GM15510 (cell line): ENCODE data around the gene ATF6B.

Experiments used
- POLR2A ChIP-seq: IDR thresholded peaks from 3 replicates; pipeline ENCODE4 v1.6.1; 2011; ENCODE audit warnings: borderline replicate concordance; ENCODE audit not compliant: insufficient read length; ENCODE audit errors: extremely low read depth

Gene ATF6B

DNA sequence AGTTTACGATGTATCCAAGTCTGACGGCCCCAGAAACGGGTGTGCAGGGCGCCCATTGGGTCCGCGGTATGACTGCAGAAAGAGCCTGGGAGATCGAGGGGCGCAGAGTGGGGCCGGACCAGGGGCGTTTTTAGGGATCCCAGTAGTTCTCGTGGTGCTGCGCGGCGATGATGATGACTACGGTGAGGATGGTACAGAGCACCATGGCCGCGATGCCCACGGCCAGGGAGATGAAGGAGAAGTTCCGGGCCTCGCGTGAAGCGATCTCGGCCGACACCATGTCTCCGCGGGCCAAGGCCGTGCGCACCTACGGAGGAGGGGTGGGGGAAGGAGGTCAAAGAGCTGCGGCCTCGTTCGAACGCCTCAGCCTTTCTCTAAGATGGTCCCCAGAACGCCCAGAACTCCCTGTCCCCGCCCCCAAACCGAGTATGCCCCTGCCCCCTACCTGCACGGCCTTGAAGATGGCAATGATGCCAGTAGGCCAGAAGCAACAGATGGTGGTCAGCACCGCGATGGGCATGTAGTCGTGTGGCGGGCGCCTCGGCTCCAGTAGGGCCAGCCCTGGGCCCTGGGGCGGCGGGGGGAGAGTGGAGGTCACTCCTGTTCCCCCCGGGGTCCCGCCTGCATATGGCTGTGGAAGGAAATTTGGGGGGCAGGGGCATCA lies 21.2 kb upstream of the ATF6B start:
- TF ChIP-seq POLR2A: no peak

DNA sequence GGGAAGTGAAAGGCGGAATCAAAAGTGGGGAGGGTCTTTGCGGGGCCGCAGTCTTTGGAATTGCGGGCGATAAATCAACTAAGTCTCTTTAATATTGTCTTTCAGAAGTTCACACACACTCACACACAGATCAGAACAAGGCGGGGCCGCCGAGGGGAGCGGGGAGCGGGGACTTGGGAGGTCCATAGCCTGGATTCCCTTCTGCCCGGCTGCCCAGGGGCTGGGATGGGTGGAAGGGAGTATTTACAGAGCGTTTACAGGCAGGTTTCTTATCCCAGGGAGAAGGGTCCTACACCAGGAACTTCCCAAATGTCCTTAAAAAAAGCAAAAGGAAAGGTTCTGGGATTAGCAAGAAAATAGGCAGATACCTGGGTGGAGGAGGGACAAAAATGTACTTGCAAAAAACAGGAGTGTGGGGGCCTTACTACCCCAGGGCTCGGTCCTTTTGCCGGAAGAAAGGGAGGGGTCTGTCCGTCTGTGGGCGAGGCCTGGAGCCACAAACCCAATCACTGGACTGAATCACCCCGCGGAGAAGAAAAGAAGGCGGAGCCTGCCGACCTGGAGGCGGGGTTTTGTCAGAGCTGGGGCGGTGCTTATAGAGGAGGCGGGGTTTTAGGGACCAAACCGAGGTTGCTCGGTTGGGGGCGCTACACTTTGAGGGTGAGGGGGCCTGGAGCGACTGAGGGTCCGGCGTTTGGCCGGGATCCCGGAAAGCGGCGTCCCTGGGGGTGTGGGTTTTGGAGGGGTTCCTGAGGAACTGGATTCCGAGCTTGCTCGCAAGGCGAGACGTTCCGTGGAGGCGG lies 20.4 kb upstream of the ATF6B start:
- no peak for TF ChIP-seq POLR2A

DNA sequence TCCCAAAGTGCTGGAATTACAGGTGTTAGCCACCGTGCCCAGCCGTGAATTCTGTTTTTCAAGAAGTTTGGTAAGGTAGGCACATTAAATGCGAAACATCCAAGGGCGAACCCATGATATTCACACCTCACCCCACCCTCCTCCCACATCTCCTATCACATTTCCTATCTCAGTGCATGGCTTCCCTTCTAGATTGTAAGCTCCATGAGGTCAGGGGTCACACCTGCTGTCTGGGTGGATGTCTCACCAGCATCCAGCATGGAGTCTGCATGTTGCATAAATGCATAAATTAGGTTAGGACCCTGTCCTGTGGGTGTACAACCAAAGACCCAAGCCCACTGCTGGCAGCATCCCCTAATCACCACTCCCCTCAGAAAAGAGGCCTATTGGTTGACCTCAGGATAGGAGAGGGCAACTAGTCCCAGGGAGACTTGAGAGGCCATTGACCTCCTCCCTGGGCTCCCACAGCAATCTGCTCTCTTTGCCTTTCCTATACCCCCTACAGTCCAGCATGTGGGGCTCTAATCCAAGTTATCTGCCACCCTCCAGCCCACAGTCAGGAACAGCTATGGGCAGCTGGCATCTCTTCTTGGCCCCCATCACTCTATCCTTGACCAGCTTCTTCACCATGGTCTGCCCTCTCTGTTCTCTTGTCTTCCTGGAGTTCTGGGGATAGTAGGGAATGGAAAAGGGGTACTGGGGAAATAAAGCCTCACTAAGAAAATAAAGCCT lies 19.5 kb upstream of the ATF6B start:
- no peak for TF ChIP-seq POLR2A

- no peak for TF ChIP-seq POLR2A
Measured at GRCh38 chr6:32146687-32147086, 18.6 kb upstream of the ATF6B start.

GRCh38 chr6:32146287-32146686 lies 18.2 kb upstream of the ATF6B start:
- no peak for TF ChIP-seq POLR2A

DNA sequence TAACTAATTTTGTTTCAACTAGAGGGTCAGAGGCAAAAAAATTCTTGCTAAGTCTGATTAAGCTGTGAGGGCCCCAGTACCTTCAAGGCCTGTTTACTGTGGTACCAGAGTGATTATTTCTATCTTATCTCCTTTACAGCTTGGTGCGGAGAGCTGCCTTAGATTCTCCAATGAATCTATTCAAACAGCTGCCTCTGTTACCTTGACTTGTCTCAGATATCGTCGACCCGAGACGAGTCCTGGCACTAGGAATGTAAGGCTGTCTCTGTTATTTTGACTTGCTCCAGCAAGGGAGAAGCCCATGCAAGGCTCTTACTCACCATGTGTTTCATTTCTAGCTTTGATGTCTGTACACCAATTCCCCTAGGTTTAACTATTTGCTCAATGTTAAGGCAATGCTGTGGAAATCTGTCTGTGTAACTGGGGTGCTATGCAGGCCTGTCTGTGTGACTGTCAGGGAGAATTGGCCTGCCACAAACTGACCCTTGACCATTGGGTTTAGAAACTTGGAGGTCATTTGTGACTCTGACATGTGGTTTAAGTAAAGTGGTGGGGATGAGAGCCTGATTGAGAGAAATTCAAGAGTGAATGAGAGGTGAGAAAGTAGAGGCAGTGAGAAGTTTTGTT lies 12.5 kb upstream of the ATF6B start:
- TF ChIP-seq POLR2A: no peak

GRCh38 chr6:32139590-32139989 lies 11.5 kb upstream of the ATF6B start:
- no peak for TF ChIP-seq POLR2A

DNA sequence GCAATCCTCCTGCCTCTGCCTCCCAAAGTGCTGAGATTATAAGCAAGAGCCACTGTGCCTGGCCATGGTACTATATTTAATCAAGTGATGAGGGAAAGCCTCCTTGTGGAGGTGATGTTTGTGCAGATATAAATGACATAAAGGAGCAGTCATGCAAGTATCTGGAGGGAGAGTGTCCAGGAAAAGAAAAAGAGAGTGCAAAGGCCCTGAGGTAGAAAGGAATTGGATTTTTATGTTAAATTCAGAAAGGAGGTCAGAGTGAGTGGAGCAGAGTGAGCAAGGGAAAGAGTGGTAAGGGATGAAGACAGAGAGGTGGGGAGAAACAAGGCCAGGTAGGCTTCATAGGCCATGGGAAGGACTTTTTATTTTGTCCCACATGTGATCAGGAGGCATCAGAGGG lies 9.4 kb upstream of the ATF6B start:
- TF ChIP-seq POLR2A: no peak

DNA sequence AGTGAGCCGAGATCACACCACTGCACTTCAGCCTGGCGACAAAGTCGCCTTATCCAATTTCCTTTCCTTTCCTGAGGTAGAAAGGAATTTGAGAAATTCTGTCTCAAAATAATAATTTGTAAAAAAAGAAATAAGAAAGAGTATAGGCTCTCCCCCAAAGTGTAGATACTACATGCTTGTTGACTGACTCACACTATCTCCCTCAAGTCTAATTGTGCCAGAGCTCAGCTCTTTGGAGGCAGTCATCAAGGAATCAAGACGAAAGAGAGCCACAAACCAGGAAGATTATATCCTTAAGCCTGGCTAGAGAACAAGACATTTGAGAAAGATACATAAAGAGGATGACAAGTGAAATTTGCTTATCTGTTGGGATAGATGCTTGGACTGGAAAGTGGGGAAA lies 5.7 kb upstream of the ATF6B start:
- no peak for TF ChIP-seq POLR2A

- TF ChIP-seq POLR2A: no peak
Measured at GRCh38 chr6:32132110-32132509, 4.1 kb upstream of the ATF6B start.

DNA sequence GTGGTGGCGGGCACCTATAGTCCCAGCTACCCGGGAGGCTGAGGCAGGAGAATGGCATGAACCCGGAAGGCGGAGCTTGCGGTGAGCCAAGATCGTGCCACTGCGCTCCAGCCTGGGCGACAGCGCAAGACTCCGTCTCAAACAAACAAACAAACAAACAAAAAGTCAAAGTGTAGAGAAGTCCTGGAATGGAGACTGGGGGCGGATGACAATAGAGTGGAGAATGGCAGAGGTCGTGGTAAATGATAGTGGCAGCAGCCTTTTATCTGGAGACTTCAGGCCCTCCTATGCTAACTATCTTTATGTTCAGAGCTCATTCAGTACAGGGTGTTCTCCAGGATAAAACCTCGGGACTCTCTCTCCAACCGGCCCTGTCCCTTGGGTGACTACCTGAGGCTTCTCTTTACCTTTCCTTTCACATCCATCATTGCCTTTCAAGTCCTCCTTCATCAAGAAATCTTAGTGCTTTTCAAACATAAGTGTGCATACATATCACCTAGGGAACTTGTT lies 3.4 kb upstream of the ATF6B start:
- no peak for TF ChIP-seq POLR2A

DNA sequence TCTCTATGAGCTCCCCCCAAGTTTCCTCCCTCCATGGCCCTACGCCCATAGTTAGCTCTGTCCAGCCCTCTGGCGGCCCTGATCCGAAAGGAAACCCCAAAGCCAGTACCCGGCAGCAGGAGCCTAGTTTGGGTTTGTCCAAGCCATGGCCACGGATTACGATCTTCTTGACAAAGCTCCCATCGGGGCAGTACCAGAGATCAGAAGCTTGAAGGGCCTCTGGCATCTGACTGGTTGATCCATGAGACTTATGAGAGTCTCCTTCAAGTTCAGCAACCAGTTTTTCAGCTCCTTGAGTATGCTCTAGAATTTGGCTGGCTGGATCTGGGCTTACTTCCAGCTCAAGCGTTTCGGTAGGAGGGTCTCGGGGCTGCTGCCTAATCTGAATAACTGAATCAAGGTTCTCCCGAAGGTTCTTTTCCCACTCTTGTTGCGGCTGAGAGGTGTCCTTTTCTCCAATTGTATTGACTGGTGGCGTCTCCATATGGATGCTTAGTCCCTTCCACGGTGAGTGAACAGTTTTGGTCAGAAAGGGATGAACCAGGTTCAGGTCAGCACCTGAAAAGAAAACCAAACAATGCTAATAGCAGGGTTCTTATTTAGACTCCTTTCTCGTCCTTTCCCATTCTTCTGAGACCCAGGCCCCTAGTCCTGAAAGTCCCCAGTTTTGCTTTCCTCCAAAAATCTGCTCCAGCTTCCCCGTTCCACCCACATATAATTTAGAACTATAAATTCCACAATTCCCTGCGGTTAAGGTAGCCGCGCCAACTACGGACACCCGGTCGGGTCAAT lies 1.4 kb upstream of the ATF6B start:
- TF ChIP-seq POLR2A: no peak

DNA sequence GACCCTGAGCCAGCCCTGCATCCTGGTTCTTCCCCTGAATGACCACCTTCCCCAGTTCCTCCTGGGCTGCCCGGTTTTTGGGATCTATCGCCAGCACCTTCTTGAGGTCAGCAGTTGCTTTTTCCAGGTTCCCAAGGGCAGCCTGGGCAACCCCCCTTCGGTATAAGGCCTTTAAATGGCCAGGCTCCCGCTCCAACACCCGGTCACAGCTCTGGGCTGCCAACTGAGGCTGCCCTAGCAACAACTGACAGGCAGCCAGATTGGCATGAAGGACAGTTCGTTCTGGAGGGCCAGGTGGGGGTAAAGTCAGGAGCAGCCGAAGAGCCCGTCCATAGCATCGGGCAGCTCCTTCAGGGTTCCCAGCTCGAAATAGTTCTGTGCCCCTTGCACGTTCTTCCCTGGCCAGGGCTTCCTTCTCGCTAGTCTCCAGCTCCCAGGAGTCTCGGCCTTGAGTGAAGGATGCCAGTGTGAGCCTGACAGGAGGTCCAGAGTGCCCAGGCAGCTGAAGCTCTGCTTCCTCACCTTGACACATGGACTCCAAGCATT lies 778 bp upstream of the ATF6B start:
- TF ChIP-seq POLR2A: no peak

DNA sequence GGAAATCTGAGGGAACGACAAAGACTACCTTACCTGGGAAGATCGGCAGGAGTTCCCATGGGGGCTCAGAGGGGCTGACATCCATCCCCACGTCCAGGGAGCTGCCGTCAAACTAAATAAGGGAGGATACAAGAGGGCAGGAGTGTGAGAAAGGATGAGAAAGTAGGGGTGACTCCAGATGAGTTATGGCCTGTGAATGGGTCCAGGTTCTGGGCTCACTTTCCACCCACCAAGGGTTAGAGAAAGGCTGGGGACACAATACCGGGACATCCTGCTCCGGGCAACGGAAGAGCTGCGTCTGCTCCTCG lies 683 bp downstream of the ATF6B start:
- no peak for TF ChIP-seq POLR2A

DNA sequence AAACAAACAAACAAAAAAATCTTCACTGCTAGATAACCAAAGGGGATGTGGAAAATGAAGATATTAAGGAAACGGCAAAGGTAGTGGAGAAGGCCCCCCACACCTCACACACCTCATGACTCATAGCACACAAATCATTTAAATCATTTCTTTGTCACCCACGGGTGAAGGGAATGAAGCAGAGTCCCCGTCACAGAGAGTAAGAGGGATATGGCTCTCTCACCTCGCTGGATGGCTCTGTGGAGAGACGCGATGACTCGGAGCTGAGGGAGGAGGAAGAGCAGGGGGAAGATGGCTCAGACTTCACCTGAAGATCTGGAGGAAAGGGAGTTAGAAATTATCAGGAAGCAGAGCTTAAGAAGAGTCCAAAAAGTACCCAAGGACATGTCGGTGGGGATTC lies 1.2 kb downstream of the ATF6B start:
- TF ChIP-seq POLR2A: no peak

- no peak for TF ChIP-seq POLR2A
Measured at GRCh38 chr6:32123681-32124080, 4.4 kb downstream of the ATF6B start.
